K562 (cell line): ENCODE data around the gene OR1B1.

ENCODE experiments used
- HNRNPH1 ChIP-seq: fragments of 200-400 bp; formaldehyde crosslinking; optimal IDR thresholded peaks from 2 replicates; pipeline ENCODE3; 2017; ENCODE audit warnings: low read depth, mild to moderate bottlenecking, low read length, moderate library complexity
- RFX5 ChIP-seq: IDR thresholded peaks from 2 replicates; pipeline ENCODE4 v1.6.1; 2011; ENCODE audit warnings: low read depth, mild to moderate bottlenecking, improper control_type of control experiment, low read length

- no peak for TF ChIP-seq RFX5
- no peak for TF ChIP-seq HNRNPH1
Measured at GRCh38 chr9:122605691-122606090, 51.7 kb downstream of the OR1B1 start.
